PC-9 (cell line): Measurements from ENCODE around the gene NR2F1-AS1. TPM values are rescaled to one million over a fixed set of nuclear protein-coding genes. Genes with fewer than 3 reads are reported as not detected.
A peak's percentile ranks its signal among the peaks of the same experiment; 100 is the strongest.

Experiments
- BruUV-seq: library from RNA; stranded (reverse); fragments of 400-500 nt; replicated peaks from 2 replicates; lab custom pipeline; 2021; lab: Mats Ljungman, UMichigan
- CTCF ChIA-PET: fragments of 300-600 bp; sonication (Branson Sonifier 250); formaldehyde crosslinking; loops from one replicate; lab custom pipeline; 2022; ENCODE audit warnings: antibody characterized with exemption; lab: Charles Lee
- POLR2A ChIA-PET: fragments of 300-600 bp; sonication (Branson Sonifier 250); formaldehyde crosslinking; loops from one replicate; lab custom pipeline; 2022; ENCODE audit warnings: antibody characterized with exemption; ENCODE audit not compliant: unreplicated experiment; lab: Charles Lee
- DNase-seq, 2 experiments: peaks; one replicate each; pipeline versions ENCODE4 v3.0.0 to v3.0.0-alpha.2; 2015 to 2022; ENCODE audit warnings: mixed read lengths in 1 of 2
- H2AFZ ChIP-seq: fragments of 200-600 bp; sonication (generic); 2 replicates; pipeline ENCODE4 v1.8.1; 2017; ENCODE audit warnings: antibody characterized with exemption
- H3F3A ChIP-seq: fragments of 200-600 bp; sonication (generic); 2 replicates; pipeline ENCODE4 v1.8.1; 2017; ENCODE audit warnings: antibody characterized with exemption, mild to moderate bottlenecking, low read depth; ENCODE audit not compliant: insufficient read depth
- H3K27ac ChIP-seq: fragments of 200-600 bp; sonication (generic); 2 replicates; pipeline ENCODE4 v1.6.1; 2016; ENCODE audit warnings: mixed run types
- H3K27me3 ChIP-seq: fragments of 200-600 bp; sonication (generic); 2 replicates; pipeline ENCODE4 v1.6.1; 2016; ENCODE audit warnings: low read depth, mixed run types; ENCODE audit not compliant: insufficient read depth
- H3K36me3 ChIP-seq: fragments of 200-600 bp; sonication (generic); 2 replicates; pipeline ENCODE4 v1.6.1; 2016; ENCODE audit warnings: low read depth, mixed run types
- H3K4me1 ChIP-seq: fragments of 200-600 bp; sonication (generic); replicated peaks from 2 replicates; pipeline ENCODE4 v1.6.1; 2016; ENCODE audit warnings: mixed run types; ENCODE audit not compliant: insufficient read depth
- H3K4me2 ChIP-seq: fragments of 200-600 bp; sonication (generic); 2 replicates; pipeline ENCODE4 v1.6.1; 2017; ENCODE audit warnings: mixed run types
- H3K4me3 ChIP-seq: fragments of 200-600 bp; sonication (generic); 2 replicates; pipeline ENCODE4 v1.6.1; 2016; ENCODE audit warnings: mixed run types
- H3K79me2 ChIP-seq: fragments of 200-600 bp; sonication (generic); 2 replicates; pipeline ENCODE4 v1.6.1; 2017; ENCODE audit warnings: low read depth, mixed run types
- H3K9me2 ChIP-seq: fragments of 200-600 bp; sonication (generic); 2 replicates; pipeline ENCODE4 v1.8.1; 2017; ENCODE audit warnings: mild to moderate bottlenecking; ENCODE audit not compliant: insufficient read depth
- H3K9me3 ChIP-seq: fragments of 200-600 bp; sonication (generic); 2 replicates; pipeline ENCODE4 v1.8.1; 2016; ENCODE audit warnings: low read depth; ENCODE audit not compliant: insufficient read depth
- H4K20me1 ChIP-seq: fragments of 200-600 bp; sonication (generic); 2 replicates; pipeline ENCODE4 v1.8.1; 2017; ENCODE audit not compliant: insufficient read depth
- CTCF ChIP-seq: fragments of 200-600 bp; sonication (generic); conservative IDR thresholded peaks from 2 replicates; pipeline ENCODE4 v1.6.1; 2017; ENCODE audit warnings: mixed run types, antibody characterized with exemption, mild to moderate bottlenecking, moderate library complexity
- EZH2 ChIP-seq: fragments of 200-600 bp; sonication (generic); IDR thresholded peaks from 2 replicates; pipeline ENCODE4 v1.8.0; 2017; ENCODE audit warnings: antibody characterized with exemption, low read depth
- intact Hi-C: fragments of 100-400 bp; cut with micrococcal nuclease; formaldehyde crosslinking; loops from one replicate; pipeline ENCODE4 v1.10.0; 2022; ENCODE audit not compliant: unreplicated experiment
- total RNA-seq: library from RNA; stranded (reverse); gene quantifications from 2 replicates; pipeline ENCODE4 v1.2.3, GENCODE V29; 2021

The NR2F1-AS1 gene
- total RNA-seq, 1 experiment from 2014 or later = 6.0 TPM

DNA sequence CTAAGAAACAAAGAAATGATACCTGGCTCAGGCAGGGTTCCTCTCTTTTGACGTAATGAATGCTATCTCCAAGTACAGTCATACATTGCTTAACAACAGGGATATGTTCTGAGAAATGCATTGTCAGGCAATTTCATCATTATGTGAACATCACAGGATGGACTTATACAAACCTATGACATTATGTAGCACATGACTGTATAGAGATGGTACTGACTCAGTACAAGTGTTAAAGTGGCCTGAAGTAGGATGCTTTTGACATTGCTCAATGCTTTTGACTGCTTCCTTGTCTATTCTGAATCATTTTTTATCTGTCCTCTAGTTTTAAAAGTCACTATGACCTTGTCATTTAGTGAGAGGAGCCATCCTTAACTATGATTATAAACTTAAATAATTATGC is 147.6 kb downstream of the NR2F1-AS1 start:
- H3K36me3 ChIP-seq = no peaks in the 10 kb centered on the region
- H3K4me1 ChIP-seq = no peaks in the 10 kb centered on the region
- TF ChIP-seq EZH2 (no peak), CTCF (no peak)
- H3K4me2 ChIP-seq = no peak overlapping the region
- no peaks in the 10 kb centered on the region for H3K27me3 ChIP-seq
- CTCF ChIA-PET = no interaction called here
- H3K27ac ChIP-seq = no peak overlapping the region
- no peaks in the 10 kb centered on the region for H4K20me1 ChIP-seq
- POLR2A ChIA-PET = no interaction called here
- no peak overlapping the region for H2AFZ ChIP-seq
- peaks cover 4% of the 10 kb centered on the region; the same call in 1 of the 2 replicates for H3F3A ChIP-seq
- H3K79me2 ChIP-seq = no peaks in the 10 kb centered on the region
- H3K9me3 ChIP-seq = no peaks in the 10 kb centered on the region
- intact Hi-C loops = no loop called here
- DNase-seq = peak in 1 of 2 experiments; percentile 36
- BruUV-seq = no TSS peak
- H3K4me3 ChIP-seq = no peak overlapping the region
- no peaks in the 10 kb centered on the region for H3K9me2 ChIP-seq

- ChIA-PET CTCF (no interaction called here), POLR2A (no interaction called here)
- Histone ChIP-seq H2AFZ (no peak overlapping the region), H3K79me2 (no peaks in the 10 kb centered on the region), H3K36me3 (no peaks in the 10 kb centered on the region), H3K4me2 (no peak overlapping the region), H3K4me3 (no peak overlapping the region), H3K9me3 (no peaks in the 10 kb centered on the region), H3K4me1 (no peaks in the 10 kb centered on the region), H3K9me2 (no peaks in the 10 kb centered on the region), H3F3A (peaks cover 4% of the 10 kb centered on the region; the same call in 1 of the 2 replicates), H4K20me1 (no peaks in the 10 kb centered on the region), H3K27me3 (no peaks in the 10 kb centered on the region), H3K27ac (no peak overlapping the region)
- no peak for TF ChIP-seq CTCF
- no peak for TF ChIP-seq EZH2
- no TSS peak for BruUV-seq
- intact Hi-C loops = no loop called here
- DNase-seq = no peak
Measured at GRCh38 chr5:93431250-93431649, 149.8 kb downstream of the NR2F1-AS1 start.

GRCh38 chr5:93430673-93431199 is 150.3 kb downstream of the NR2F1-AS1 start:
- BruUV-seq = no TSS peak
- Histone ChIP-seq H3K36me3 (no peaks in the 10 kb centered on the region), H3F3A (peaks cover 4% of the 10 kb centered on the region; the same call in 1 of the 2 replicates), H3K27me3 (no peaks in the 10 kb centered on the region), H3K4me1 (no peaks in the 10 kb centered on the region), H3K9me3 (no peaks in the 10 kb centered on the region), H2AFZ (no peak overlapping the region), H3K4me2 (no peak overlapping the region), H3K79me2 (no peaks in the 10 kb centered on the region), H4K20me1 (no peaks in the 10 kb centered on the region), H3K4me3 (no peak overlapping the region), H3K27ac (no peak overlapping the region), H3K9me2 (no peaks in the 10 kb centered on the region)
- DNase-seq = no peak
- TF ChIP-seq CTCF (no peak), EZH2 (no peak)
- ChIA-PET POLR2A (no interaction called here), CTCF (no interaction called here)
- intact Hi-C loops = no loop called here
